ENCODE data around the gene KIF1A.

DNA sequence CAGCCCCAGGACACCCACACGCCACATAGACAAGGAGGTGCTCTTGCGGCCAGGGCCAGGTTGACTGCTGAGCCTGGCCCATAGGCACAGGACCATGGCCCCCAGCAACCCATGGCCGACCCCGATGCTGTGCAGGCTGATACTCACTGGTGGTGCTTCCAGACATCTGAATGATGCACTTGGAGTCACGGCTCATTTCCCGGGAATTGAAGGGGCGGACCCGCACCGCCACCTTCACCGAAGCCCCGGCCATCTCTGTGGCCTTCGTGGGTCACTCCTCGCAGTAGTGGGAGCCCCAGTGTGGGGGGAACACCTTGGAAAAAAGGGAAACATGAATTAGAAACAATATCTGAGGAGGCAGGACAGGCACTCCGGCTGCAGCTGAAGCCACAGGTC, 22.5 kb downstream of the KIF1A start:
- TF ChIP-seq EZH2 (IDR thresholded peaks at IDR 0.05): no peak
- TF ChIP-seq, protein P1, sequence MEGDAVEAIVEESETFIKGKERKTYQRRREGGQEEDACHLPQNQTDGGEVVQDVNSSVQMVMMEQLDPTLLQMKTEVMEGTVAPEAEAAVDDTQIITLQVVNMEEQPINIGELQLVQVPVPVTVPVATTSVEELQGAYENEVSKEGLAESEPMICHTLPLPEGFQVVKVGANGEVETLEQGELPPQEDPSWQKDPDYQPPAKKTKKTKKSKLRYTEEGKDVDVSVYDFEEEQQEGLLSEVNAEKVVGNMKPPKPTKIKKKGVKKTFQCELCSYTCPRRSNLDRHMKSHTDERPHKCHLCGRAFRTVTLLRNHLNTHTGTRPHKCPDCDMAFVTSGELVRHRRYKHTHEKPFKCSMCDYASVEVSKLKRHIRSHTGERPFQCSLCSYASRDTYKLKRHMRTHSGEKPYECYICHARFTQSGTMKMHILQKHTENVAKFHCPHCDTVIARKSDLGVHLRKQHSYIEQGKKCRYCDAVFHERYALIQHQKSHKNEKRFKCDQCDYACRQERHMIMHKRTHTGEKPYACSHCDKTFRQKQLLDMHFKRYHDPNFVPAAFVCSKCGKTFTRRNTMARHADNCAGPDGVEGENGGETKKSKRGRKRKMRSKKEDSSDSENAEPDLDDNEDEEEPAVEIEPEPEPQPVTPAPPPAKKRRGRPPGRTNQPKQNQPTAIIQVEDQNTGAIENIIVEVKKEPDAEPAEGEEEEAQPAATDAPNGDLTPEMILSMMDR (IDR thresholded peaks at IDR 0.05): no peak
